NT2/D1 (cell line): ENCODE measurements around the gene THYN1.
"Not testable (repeated sequence)": the region's sequence is repeated elsewhere in the genome, so short reads cannot be mapped to it uniquely, and the experiment has no call there.

Experiments
- DNase-seq: peaks from one replicate; pipeline ENCODE4 v3.0.0-alpha.2; 2011; ENCODE audit warnings: low read depth, low spot score
- H3K27me3 ChIP-seq: 2 replicates; pipeline ENCODE4 v1.6.0; 2011; ENCODE audit warnings: mild to moderate bottlenecking; ENCODE audit not compliant: insufficient read length, insufficient read depth
- H3K36me3 ChIP-seq: 2 replicates; pipeline ENCODE4 v1.6.1; 2011; ENCODE audit warnings: mild to moderate bottlenecking, low read length, mixed read lengths; ENCODE audit not compliant: insufficient read depth, insufficient read length
- H3K4me1 ChIP-seq: 2 replicates; pipeline ENCODE4 v1.5.1; 2011; ENCODE audit not compliant: insufficient read depth, insufficient read length
- H3K4me3 ChIP-seq: 2 replicates; pipeline ENCODE4 v1.5.1; 2011; ENCODE audit warnings: low read depth; ENCODE audit not compliant: insufficient read length
- H3K9ac ChIP-seq: 2 replicates; pipeline ENCODE4 v1.6.0; 2011; ENCODE audit warnings: low read depth; ENCODE audit not compliant: insufficient read length
- H3K9me3 ChIP-seq: 2 replicates; pipeline ENCODE4 v1.5.1; 2011; ENCODE audit warnings: mild to moderate bottlenecking, low read length; ENCODE audit not compliant: insufficient read depth
- SUZ12 ChIP-seq: IDR thresholded peaks from 2 replicates; pipeline ENCODE4 v1.6.1; 2011; ENCODE audit not compliant: insufficient read length, insufficient read depth; ENCODE audit errors: extremely low read depth
- YY1 ChIP-seq: IDR thresholded peaks from 2 replicates; pipeline ENCODE4 v1.6.1; 2011; ENCODE audit not compliant: insufficient read length, insufficient read depth
- ZNF274 ChIP-seq: IDR thresholded peaks from 2 replicates; pipeline ENCODE4 v1.6.1; 2011; ENCODE audit warnings: mild to moderate bottlenecking, low read depth, low read length

The THYN1 gene

GRCh38 chr11:134289789-134290188, 36.6 kb upstream of the THYN1 start:
- no peak overlapping the region for H3K4me3 ChIP-seq
- H3K27me3 ChIP-seq = no peaks in the 10 kb centered on the region
- no peaks in the 10 kb centered on the region for H3K9me3 ChIP-seq
- no peak overlapping the region for H3K9ac ChIP-seq
- no peak for DNase-seq
- H3K36me3 ChIP-seq = no peaks in the 10 kb centered on the region
- TF ChIP-seq ZNF274 (no peak), YY1 (no peak), SUZ12 (no peak)
- H3K4me1 ChIP-seq = peaks cover 2% of the 10 kb centered on the region

GRCh38 chr11:134289167-134289566, 36.0 kb upstream of the THYN1 start:
- peaks cover 2% of the 10 kb centered on the region for H3K4me1 ChIP-seq
- H3K4me3 ChIP-seq = no peak overlapping the region
- no peak for TF ChIP-seq YY1
- H3K9ac ChIP-seq = no peak overlapping the region
- no peaks in the 10 kb centered on the region for H3K9me3 ChIP-seq
- no peaks in the 10 kb centered on the region for H3K27me3 ChIP-seq
- DNase-seq = no peak
- H3K36me3 ChIP-seq = no peaks in the 10 kb centered on the region

GRCh38 chr11:134288486-134288885, 35.3 kb upstream of the THYN1 start:
- Histone ChIP-seq H3K9ac (no peak overlapping the region), H3K36me3 (no peaks in the 10 kb centered on the region), H3K4me1 (peaks cover 2% of the 10 kb centered on the region), H3K9me3 (no peaks in the 10 kb centered on the region), H3K27me3 (no peaks in the 10 kb centered on the region), H3K4me3 (no peak overlapping the region)
- TF ChIP-seq SUZ12 = no peak
- no peak for TF ChIP-seq YY1
- TF ChIP-seq ZNF274 = no peak
- no peak for DNase-seq

- Histone ChIP-seq H3K27me3 (no peaks in the 10 kb centered on the region), H3K9me3 (no peaks in the 10 kb centered on the region), H3K36me3 (no peaks in the 10 kb centered on the region), H3K4me1 (peaks cover 5% of the 10 kb centered on the region), H3K9ac (no peak overlapping the region), H3K4me3 (no peak overlapping the region)
- DNase-seq = no peak
- TF ChIP-seq YY1 (no peak), SUZ12 (no peak), ZNF274 (no peak)
Measured at GRCh38 chr11:134287561-134287960, 34.4 kb upstream of the THYN1 start.

- H3K9me3 ChIP-seq, H3K27me3 ChIP-seq, H3K4me1 ChIP-seq, H3K36me3 ChIP-seq, H3K4me3 ChIP-seq, DNase-seq, H3K9ac ChIP-seq: not testable (repeated sequence)
Measured at GRCh38 chr11:134284349-134284748, 31.2 kb upstream of the THYN1 start.

GRCh38 chr11:134283461-134284230, 30.5 kb upstream of the THYN1 start:
- Histone ChIP-seq H3K4me3 (no peak overlapping the region), H3K27me3 (peaks cover 5% of the 10 kb centered on the region), H3K4me1 (peaks cover 3% of the 10 kb centered on the region), H3K36me3 (no peaks in the 10 kb centered on the region), H3K9ac (no peak overlapping the region), H3K9me3 (no peaks in the 10 kb centered on the region)
- TF ChIP-seq ZNF274 (no peak), YY1 (no peak), SUZ12 (no peak)
- DNase-seq = no peak

- Histone ChIP-seq H3K27me3 (peaks cover 17% of the 10 kb centered on the region), H3K4me3 (no peak overlapping the region), H3K36me3 (no peaks in the 10 kb centered on the region), H3K4me1 (peaks cover 3% of the 10 kb centered on the region), H3K9me3 (no peaks in the 10 kb centered on the region), H3K9ac (no peak overlapping the region)
- TF ChIP-seq SUZ12 (no peak), ZNF274 (no peak), YY1 (no peak)
- DNase-seq = no peak
Measured at GRCh38 chr11:134282121-134283045, 29.2 kb upstream of the THYN1 start.

GRCh38 chr11:134281635-134282034, 28.5 kb upstream of the THYN1 start:
- peaks cover 25% of the 10 kb centered on the region for H3K27me3 ChIP-seq
- not testable (repeated sequence) for H3K4me1 ChIP-seq, H3K9ac ChIP-seq, H3K36me3 ChIP-seq, H3K9me3 ChIP-seq, DNase-seq, H3K4me3 ChIP-seq
